Suppressor macrophage treated with lipopolysaccharide for 4 hours (primary cell): ENCODE measurements around the gene RNF41.

Experiments used
- DNase-seq: peaks from one replicate; pipeline ENCODE4 v3.0.0-alpha.2; 2020

RNF41 gene

DNA sequence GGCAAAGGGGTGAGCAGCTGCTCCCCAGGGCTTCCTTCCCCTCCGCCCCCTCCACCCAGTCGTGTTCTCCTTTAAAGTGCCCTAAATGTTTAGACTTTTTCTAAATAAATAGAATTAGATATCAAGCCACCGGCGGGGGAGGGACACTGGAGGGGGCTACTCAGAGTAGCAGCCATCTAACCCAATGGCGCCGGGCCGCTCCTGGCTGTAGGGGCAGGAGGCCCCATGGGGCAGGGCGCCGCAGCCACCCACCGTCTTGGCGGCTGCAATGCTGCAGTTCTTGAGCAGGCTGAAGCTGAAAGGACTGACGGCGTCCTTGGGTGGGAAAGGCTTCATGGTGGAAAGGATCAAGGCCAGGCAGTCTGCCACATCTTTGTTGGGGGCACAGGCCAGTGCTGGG, 21.3 kb upstream of the RNF41 start:
- no peak for DNase-seq

DNA sequence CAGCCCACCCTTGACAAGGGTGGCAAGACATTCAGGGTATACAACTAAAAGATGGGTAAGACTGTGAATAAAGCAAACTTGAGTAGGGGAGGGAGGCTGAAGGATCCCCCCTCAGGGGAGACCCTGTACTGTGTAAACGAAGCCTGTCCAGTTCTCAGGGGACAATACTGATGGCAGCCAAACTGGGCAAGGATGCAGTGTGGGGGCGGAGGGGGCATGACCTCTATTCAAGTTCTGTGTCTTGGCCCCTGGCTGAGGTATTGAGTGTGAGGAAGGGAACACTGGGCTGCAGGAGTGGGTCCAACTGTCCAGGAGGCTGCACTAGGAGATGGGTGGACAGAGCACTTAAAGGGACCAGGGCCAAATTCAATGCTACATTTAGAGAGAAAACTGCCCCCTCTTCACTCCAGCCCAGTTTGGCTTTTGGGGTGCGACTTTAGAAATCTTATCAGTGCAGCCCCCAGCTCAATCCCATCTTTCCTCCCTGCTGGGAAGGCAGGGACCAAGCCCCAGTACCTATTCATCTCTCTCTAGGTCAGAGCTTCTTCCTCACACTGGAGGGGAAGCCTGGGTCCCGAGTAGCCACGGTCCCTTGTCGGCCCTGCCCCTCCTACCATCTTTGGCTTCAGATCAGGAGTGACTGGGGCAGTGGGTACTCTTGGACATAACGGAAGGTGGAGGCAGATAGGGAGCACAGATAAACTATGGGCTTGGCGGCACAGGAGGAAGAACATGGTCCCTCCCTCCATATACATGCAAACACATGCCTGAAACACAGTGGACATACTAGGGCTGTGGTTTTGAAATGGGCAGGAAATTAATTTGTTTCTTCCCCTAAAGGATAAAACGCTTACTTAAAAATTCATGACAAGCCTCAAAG, 19.9 kb upstream of the RNF41 start:
- no peak for DNase-seq

- DNase-seq = no peak
Observed at GRCh38 chr12:56237552-56237951, 15.8 kb upstream of the RNF41 start.

DNA sequence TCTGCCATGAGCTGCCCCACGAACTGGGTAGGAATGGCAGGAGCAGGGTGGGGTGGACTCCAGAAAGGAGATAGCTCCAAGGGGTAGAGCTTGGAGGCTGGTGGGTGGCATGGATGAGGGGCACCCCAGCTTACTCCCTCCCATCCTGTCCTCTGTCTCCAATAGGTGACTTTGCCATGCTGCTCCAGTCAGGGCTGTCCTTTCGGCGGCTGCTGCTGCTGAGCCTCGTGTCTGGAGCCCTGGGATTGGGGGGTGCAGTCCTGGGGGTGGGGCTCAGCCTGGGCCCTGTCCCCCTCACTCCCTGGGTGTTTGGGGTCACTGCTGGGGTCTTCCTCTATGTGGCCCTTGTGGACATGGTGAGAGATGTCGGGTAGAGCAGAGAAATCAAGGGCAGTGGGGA, 15.3 kb upstream of the RNF41 start:
- DNase-seq = no peak

- no peak for DNase-seq
Observed at GRCh38 chr12:56236091-56236490, 14.4 kb upstream of the RNF41 start.

GRCh38 chr12:56234746-56235436, 13.2 kb upstream of the RNF41 start:
- DNase-seq = no peak

GRCh38 chr12:56231184-56231582, 9.5 kb upstream of the RNF41 start:
- DNase-seq = no peak

- DNase-seq = no peak
Observed at GRCh38 chr12:56230432-56231183, 8.9 kb upstream of the RNF41 start.

DNA sequence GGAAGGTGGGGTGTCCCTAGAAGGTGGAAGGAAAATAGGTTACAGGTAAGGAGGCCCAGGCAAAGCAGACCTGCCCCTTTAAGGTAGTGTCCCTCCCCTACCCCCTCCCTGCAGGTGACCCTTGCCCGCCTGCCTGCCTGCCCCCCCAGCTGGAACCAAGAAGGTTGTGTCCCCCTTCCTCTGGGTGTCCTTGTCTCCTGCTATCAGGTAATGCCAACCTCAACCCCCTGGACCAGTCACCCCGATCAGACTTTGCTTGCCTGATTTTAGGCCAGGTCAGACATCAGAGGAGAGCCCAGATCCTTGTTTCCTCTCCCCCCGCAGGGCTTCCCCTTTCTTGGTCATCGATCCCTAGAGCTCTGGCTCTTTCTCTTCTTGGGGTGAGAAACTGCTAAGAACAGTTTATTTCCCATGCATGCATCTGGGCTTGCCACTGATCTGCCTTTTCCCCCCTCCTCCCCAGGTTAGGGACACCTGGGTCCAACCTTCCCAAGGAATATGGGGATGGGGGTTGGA, 8.3 kb upstream of the RNF41 start, which contains the start of gene SLC39A5:
Gene SLC39A5 (plus strand): TSS at position 136 of the 516 bp plus-strand sequence. CDS start 1,224 bp downstream, outside the sequence.
- no peak for DNase-seq

DNA sequence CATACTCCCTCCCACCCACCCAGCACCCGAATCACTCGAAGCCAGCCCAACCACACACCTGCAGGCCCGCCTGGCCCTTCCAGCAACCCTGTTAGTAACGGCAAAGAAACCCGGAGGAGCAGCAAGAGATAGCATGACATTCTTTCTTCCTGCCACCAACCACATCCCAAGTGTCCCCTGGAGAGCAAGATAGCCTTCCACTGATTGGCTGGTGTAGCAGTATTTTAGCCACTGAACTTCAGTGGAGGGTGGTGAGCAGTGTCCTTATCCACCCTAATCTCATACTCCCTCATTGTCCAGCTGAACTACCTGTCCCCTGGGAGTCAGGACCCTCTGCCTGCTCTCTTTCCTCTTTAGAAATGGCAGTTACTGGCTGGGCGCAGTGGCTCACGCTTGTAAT, 7.4 kb upstream of the RNF41 start:
- no peak for DNase-seq

GRCh38 chr12:56224954-56225353, 3.2 kb upstream of the RNF41 start:
- no peak for DNase-seq

GRCh38 chr12:56224102-56224701, 2.5 kb upstream of the RNF41 start, which contains the start of gene NABP2:
Gene NABP2 (plus strand): TSS chr12:56224342. CDS start chr12:56224857, 515 bp downstream.
- DNase-seq = peak; percentile 99

GRCh38 chr12:56223571-56224101, 1.9 kb upstream of the RNF41 start:
- no peak for DNase-seq

- DNase-seq = no peak
Observed at GRCh38 chr12:56222531-56222895, 791 bp upstream of the RNF41 start.

DNA sequence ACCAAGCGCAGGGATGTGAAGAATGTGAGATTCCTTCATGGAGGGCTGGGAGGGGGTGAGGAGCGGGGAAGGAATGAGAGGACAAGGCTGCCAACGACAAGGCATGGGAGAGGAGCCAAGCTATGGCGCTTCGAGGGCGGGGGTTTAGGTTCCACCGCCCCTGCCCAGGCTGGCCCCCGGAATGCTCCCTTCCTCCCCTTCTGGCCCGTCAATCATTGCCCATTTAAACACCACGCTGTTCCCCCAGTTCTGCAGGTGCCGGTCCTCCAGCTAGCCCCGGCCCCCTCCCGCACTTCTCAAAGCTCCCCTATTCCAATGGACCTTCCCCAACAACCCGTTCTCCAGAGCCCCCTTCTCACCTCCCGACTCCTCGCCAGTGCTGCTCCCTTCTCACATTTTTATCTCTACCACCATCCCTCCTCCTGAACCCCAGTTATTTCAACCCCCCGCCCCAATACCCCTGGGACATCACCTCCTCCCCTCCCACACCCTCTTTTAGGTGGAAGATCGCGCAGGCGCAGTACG, 428 bp downstream of the RNF41 start:
- DNase-seq = no peak

DNA sequence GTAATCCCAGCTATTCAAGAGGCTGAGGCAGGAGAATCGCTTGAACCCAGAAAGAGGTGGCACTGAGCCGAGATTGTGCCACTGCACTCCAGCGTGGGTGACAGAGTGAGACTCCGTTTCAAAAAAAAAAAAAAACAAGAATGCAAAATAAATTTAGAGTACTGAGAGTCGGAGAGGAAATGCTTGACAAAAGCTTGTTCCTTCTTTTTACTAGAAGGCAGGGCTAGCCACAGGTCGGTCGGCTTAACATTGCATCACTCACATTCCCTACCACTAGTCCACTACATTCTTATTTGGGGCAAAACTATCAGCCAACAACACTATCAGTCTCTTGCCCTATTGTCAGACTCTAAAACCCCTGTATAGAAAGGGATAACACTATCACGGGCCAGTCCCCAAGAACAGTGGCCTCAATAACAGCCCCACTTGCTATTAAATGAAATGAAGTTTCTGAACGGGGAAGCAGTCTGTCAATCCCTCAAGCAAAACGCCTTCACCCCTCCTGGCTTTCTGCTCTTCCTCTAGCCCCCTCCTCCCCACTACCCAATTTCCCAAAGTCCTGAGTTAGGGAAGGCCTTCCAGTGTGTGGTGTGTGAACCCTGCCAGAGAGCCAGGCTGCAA, 1.0 kb downstream of the RNF41 start:
- peak; percentile 74 for DNase-seq

DNA sequence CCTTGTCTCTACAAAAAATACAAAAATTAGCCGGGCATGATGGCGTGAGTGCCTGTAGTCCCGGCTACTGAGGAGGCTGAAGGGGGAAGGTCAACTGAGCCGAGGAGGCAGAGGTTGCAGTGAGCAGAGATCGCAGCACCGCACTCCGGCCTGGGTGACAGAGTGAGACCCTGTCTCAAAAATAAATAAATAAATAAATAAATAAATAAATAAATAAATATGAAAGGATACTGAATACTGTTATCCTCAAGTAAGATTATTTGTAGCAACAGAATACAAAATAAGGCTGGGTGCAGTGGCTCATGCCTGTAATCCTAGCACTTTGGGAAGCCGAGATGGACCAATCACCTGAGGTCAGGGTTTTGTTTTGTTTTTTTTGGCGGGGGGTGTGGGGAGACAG, 1.9 kb downstream of the RNF41 start:
- no peak for DNase-seq

GRCh38 chr12:56216461-56216860, 5.3 kb downstream of the RNF41 start:
- DNase-seq = no peak

DNA sequence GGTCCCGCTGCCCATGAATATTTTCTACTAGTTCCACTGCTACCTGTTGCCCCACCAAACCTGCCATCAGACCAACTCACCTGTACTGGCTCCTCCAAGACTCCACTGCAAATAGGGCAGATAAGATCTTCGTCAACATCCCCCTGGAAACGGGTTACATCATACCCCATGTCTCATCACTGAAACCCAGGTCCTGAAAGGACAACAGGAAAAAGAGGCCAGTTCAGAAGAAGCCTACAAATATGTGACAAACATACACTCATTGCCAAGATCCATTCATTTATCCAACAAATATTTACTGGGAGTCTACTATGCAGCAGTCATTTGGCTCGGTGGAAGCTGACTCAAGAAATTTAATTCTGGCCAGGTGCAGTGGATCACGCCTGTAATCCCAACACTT, 7.8 kb downstream of the RNF41 start:
- DNase-seq = no peak

DNA sequence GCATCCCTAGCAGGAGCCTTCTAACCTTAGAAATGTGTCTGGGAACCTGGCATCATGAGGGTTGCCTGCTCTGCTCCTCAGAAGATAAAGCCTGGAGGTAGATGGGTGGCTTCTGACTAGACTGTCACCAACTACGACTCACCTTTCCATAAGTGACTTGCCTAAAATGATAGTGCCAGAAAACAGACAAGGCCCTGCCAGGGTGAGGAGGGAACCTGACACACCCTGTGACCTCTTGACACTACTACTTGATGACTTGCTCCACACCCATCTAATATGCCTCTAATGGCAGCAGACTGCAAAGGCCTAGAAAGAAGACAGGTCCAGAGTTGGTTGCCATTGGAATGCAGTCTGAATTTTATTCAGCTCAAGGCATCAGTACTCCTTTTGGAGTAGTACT, 9.4 kb downstream of the RNF41 start:
- DNase-seq = no peak

DNA sequence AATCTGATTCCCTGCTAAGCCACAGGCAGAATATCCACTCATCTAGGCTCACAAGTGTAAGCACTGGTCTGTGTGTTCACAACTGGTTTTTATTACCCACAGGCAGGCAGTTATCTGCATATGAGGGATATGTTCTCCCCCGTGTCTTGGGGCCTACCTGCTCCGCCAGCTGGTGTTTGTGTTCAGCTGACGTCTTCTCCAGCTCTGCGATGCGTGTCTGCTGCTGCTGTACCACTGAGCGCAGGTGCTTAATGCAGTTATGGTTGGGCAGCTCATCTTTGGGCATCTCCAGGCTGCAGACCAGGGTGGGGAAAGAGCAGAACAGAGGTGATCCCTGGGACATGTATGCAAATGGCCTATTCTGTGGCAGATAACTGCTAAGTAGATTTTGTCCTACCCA, 13.7 kb downstream of the RNF41 start:
- no peak for DNase-seq
